ENCODE measurements around the gene C3orf22.
"Not testable (repeated sequence)": the region's sequence is repeated elsewhere in the genome, so short reads cannot be mapped to it uniquely, and the experiment has no call there.

The C3orf22 gene

DNA sequence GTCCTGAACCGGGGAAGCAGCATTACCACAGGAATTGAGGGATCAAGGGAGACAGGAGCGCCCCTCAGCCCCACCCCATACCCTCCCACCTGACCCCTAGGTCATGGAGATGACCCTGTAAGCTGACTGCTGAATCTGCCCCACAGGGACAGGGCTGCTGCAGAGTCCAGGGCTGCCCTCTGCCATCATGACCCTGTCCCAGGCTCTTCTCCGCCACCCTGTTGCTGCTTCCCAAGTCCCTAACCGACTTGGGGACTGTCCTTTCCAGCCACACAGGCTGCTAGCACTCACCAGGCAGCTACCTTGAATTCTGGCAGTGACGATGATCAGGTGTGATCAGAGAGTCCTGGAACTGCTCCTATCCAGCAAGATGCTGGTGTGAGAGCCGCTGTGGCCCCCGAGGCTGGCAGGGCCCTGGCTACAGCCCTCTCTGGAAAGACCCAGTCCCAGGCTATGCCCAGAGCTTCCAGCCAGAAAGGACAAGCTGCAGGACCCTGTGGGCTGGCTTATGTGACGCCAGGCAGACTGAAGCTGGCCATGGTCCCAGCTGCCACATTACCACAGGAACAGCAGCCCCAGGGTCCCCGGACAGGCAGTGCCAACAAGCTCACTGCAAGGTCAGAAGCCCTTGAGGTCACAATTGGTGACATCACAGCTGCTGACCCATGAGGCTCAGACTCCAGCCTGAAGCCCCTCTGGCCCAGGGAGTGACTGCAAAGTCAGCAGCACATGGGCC lies at the start of gene C3orf22:
TSS of gene C3orf22 (minus strand) at position 597 of the 736 bp plus-strand sequence. CDS start 5,542 bp downstream, outside the sequence.
- no peak for DNase-seq

GRCh38 chr3:126607214-126607908 lies 48.6 kb upstream of the C3orf22 start:
- no peak for DNase-seq

- DNase-seq, result no peak
Observed at GRCh38 chr3:126606001-126606400, 47.3 kb upstream of the C3orf22 start.

- no peak for DNase-seq
Observed at GRCh38 chr3:126604691-126605090, 46.0 kb upstream of the C3orf22 start.

GRCh38 chr3:126599101-126599500 lies 40.4 kb upstream of the C3orf22 start:
- no peak for DNase-seq

DNA sequence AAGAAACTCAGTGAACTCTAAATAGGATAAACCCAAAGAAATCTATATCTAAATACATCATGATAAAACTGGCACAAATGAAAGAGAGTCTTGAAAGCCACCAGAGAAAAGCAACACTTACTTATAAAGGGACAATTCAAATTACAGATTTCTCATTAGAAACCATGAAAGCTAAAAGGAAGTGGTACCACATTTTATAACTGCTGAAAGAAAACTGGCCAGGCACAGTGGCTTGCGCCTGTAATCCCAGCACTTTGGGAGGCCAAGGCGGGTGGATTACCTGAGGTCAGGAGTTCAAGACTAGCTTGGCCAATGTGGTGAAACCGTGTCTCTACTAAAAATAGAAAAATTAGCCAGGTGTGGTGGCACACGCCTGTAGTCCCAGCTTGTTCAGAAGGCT lies 36.7 kb upstream of the C3orf22 start:
- not testable (repeated sequence) for DNase-seq

- not testable (repeated sequence) for DNase-seq
Observed at GRCh38 chr3:126591515-126591914, 32.8 kb upstream of the C3orf22 start.

GRCh38 chr3:126582311-126582710 lies 23.6 kb upstream of the C3orf22 start:
- DNase-seq, result no peak

DNA sequence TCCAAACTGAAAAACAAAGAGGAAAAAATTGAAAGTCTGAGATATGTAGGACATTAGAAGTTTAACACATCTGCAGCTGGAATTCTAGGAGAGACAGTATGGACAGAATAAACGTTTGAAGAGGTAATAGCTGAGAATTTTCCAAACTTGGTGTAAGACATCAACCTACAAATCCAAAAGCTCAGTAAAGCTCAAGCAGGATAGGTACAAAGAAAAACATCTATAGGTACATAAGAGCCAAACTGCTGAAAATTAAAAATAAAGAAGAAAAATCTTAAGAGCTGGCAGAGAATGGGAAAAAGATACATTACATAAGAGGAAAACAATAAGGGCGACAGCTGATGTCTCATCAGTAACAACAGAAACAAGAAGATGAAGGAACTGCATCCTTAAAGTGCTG lies 22.8 kb upstream of the C3orf22 start:
- DNase-seq, result no peak

GRCh38 chr3:126580746-126581145 lies 22.0 kb upstream of the C3orf22 start:
- no peak for DNase-seq

GRCh38 chr3:126578702-126579101 lies 20.0 kb upstream of the C3orf22 start:
- no peak for DNase-seq

DNA sequence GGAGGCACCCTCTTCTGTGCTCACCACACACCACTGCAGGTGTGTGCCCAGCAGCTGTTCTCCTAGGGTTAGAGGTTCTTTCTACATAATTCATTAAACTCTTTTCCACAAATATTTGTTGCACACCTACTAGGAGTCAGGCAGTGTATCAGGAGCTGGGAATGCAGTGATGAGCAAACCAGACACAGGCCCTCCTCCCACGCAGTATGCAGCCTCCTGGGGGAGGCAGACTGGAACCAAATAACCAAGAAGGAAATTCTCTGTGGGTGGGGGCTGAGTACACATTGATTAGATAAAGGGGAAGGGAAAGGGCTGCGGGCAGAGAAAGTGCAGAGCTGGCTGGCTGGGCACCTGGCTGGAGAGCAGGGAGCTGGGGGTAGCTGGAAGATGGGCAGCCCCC lies 18.5 kb upstream of the C3orf22 start:
- no peak for DNase-seq

- no peak for DNase-seq
Observed at GRCh38 chr3:126573492-126574117, 14.9 kb upstream of the C3orf22 start.

DNA sequence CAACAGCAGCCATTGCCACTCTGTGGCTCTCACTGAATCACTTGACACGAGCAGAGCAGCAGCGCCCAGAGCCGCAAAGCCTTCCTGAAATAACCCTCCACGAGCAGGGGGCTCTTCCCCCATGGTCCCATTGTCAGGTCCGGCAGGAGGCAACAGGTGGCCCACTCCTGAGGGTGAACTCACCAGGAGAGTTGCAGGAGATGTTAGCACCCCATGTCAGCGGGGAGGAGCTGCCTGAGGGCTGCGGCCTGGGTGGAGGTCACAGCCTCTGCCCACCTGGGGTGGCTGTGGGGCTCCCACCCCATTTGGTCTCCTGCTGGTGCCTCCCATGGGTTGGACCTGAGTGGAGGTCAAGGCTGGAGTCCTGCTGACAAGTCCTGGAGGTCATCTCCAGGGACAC lies 12.3 kb upstream of the C3orf22 start:
- no peak for DNase-seq

DNA sequence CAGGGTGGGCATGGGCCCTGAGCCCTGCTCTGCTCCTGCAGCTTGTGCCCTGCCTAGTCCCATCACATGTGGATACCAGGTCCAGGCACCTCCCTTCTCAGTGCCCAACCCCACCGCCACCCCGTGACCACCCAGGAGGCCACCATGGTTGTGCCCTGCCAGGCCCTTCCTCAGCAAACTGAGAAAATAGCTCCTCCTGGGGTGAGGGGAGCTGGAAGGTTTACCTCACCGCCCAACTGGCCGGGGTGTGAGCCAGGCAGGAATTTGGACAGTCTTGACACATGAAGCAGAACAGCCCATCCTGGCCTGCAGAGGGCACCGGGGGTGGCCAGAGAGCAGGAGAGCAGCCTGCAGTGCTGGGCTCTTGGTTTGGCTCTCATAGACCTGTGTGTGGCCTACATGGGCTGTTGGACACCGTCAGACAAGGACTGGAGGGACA lies 11.4 kb upstream of the C3orf22 start:
- no peak for DNase-seq

DNA sequence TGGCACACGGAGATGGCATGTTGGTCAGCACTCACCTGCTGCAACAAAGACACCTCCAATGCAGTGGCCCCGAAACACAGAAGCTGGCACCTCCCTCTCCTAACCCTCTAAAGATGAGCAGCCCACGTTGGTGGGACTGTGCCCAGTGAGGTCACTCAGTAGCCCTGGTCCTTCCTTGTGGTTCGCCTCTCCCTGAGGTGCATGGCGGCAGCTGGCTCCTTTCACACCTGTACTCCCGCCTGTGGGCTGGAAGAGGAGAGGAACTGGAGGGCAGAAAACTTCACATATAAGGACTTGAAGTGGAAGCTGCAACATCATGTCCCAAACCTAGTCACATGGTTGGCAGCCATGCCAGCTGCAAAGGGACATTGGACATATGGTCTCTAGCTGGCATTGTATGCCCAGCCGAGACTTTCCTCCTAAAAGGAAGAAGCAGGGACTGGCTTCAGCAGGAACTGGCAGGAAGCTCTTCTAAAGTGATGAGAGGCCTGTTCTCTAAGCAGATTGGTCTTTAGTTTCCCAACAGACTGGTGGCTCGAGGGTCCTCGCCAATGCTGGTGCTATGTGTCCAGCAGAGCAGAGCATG lies 10.8 kb upstream of the C3orf22 start:
- no peak for DNase-seq

DNA sequence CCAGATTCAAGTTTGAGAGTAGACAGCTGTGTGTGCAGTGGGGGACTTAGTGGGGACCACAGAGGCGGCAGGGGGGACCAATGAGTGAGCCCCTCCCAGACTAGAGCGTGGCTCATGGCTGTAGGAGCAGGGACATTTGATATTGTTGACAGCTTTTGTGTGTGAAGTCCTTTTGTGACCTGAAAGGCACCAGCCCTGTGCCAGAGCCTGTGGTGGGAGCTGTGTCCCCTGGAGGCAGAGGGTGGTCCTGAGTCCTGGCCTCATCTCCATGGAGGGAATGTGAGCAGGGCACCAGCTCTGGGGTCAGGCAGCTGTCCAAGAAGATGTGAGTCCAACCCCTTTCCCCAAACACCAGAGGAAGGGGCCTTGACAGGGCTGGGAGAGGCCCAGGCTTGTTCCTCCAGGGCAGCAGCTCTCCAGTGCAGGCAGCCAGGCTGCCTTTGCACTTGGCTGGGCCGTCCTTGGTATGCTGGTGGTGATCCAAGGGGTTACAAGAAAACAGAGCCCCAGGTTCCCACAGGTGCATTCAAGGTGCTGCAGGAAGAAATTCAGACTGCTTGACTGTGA lies 10.1 kb upstream of the C3orf22 start:
- DNase-seq, result no peak

DNA sequence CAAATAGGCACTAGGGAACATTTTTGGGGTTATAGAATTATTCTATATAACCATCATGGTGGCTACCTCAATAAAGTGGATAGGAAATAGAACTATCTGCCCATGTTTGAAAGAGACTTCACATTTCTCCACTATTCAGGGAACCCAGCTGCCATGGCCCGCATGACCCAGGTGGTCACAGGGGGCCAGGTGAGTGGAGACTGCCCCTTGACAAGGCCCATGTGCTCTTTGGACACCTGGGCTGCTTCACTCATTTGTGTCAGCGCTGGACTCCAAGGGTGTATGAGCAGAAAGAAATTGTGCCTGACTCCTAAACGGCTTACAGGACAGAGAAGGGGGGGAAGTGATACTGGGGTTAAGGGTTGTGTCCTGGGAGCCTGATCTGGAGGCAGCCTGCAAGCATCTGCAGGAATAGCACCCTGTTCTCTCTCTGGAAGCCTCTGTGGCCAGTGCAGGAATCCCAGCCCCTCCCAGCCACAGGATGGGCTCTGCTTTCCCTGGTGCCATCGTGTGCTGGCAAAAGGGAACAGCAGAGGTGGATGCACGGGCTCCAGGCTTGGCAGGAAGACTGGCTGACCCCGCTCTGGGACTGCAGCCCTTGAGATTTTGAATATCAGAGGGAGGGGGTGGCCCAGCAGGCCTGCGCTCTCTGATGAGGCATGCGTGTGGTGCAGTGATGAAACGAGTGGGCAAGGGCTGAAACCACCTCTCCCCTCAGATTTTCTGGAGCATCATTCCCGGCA lies 9.1 kb upstream of the C3orf22 start:
- no peak for DNase-seq

DNA sequence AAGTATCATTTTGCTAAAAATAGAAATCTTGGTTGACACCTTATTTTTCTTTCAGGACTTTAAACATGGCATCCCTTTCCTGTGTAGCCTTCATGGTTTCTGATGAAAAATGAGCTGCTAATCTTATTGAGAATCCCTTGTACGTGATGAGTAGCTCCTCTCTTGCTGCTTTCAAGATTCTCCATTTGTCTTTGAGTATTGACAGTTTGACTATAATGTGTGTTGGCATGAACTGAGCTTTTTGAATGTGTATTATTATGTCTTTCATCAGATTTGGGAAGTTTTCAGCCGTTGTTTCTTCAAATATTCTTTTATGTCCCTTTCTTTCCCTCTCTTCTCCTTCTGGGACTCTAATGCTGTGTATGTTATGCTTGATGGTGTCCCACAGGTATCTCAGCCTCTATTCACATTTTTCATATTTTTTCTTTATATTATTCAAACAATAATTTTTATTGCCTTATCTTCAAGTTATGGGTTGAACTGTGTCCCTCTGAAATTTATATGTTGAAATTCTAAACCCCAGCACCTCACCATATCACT lies 4.1 kb upstream of the C3orf22 start:
- DNase-seq, result no peak

- no peak for DNase-seq
Observed at GRCh38 chr3:126557761-126558160, 971 bp downstream of the C3orf22 start.

GRCh38 chr3:126557415-126557745 lies 1.4 kb downstream of the C3orf22 start:
- DNase-seq, result no peak

All from NCI-H510A (cell line).